K562 (cell line): Measurements from ENCODE around the gene MBNL1. TPM values are rescaled to one million over a fixed set of nuclear protein-coding genes. Genes with fewer than 3 reads are reported as not detected.

Experiments used
- BCLAF1 ChIP-seq, 2 experiments: fragments of 450-650 bp in 1 of 2; IDR thresholded peaks; 2 replicates each; pipeline ENCODE4 v1.6.1; 2011 to 2017; ENCODE audit warnings: low read depth in 2 of 2, antibody characterized with exemption in 1 of 2, borderline replicate concordance in 1 of 2, low read length in 1 of 2, mild to moderate bottlenecking in 1 of 2, mixed read lengths in 1 of 2; ENCODE audit not compliant: control insufficient read depth in 1 of 2
- HES1 ChIP-seq: fragments of 450-650 bp; IDR thresholded peaks from 2 replicates; pipeline ENCODE4 v1.6.1; 2016; ENCODE audit warnings: low read depth, mild to moderate bottlenecking, moderate library complexity
- JUN ChIP-seq, 2 experiments: sonication (generic) in 1 of 2; formaldehyde crosslinking in 1 of 2; IDR thresholded peaks; 2 replicates each; pipeline versions ENCODE4 v1.6.1 to v1.8.0; 2012 to 2022; ENCODE audit warnings: borderline replicate concordance in 2 of 2, mild to moderate bottlenecking in 2 of 2, improper control_type of control experiment in 1 of 2, low read depth in 1 of 2, low read length in 1 of 2, missing genetic modification reagents in 1 of 2
- LCOR ChIP-seq: sonication (generic); formaldehyde crosslinking; IDR thresholded peaks from 2 replicates; pipeline ENCODE4 v1.8.0; 2022; ENCODE audit warnings: mild to moderate bottlenecking, missing genetic modification reagents
- MEIS2 ChIP-seq: fragments of 450-650 bp; IDR thresholded peaks from 2 replicates; pipeline ENCODE4 v1.6.1; 2014; ENCODE audit warnings: mild to moderate bottlenecking; ENCODE audit not compliant: partially characterized antibody
- POLR2AphosphoS5 ChIP-seq: IDR thresholded peaks from 2 replicates; pipeline ENCODE4 v1.6.1; 2011; ENCODE audit warnings: mild to moderate bottlenecking, low read depth, low read length, moderate library complexity; ENCODE audit not compliant: control insufficient read depth, insufficient read depth
- TAF9B ChIP-seq: fragments of 450-650 bp; IDR thresholded peaks from 2 replicates; pipeline ENCODE4 v1.6.1; 2018; ENCODE audit warnings: mild to moderate bottlenecking; ENCODE audit not compliant: partially characterized antibody
- TBL1XR1 ChIP-seq, 2 experiments: IDR thresholded peaks; 2 replicates each; pipeline ENCODE4 v1.6.1; 2012; ENCODE audit warnings: improper control_type of control experiment in 2 of 2, low read length in 2 of 2, mild to moderate bottlenecking in 1 of 2
- TEAD1 ChIP-seq, 2 experiments: fragments of 450-650 bp in 1 of 2; sonication (generic) in 1 of 2; formaldehyde crosslinking; IDR thresholded peaks; 2 replicates each; pipeline versions ENCODE4 v1.4.0 to v1.8.0; 2020 to 2022; ENCODE audit warnings: mild to moderate bottlenecking in 2 of 2, missing genetic modification reagents in 1 of 2
- ZBTB5 ChIP-seq: fragments of 450-650 bp; IDR thresholded peaks from 2 replicates; pipeline ENCODE4 v1.6.1; 2017; ENCODE audit warnings: antibody characterized with exemption
- ZNF583 ChIP-seq: fragments of 250-450 bp; sonication (Bioruptor Pico); IDR thresholded peaks from 2 replicates; pipeline ENCODE4 v1.4.0; 2020
- ZNF639 ChIP-seq, 2 experiments: fragments of 200-800 bp in 1 of 2; sonication (Bioruptor generic) in 1 of 2; sonication (generic) in 1 of 2; formaldehyde crosslinking in 1 of 2; IDR thresholded peaks in 1 of 2; conservative IDR thresholded peaks in 1 of 2; 2 replicates each; pipeline versions ENCODE4 v1.5.0 to v1.6.1; 2016 to 2020; ENCODE audit warnings: missing compliant biosample characterization in 1 of 2, missing genetic modification characterization in 1 of 2, missing genetic modification reagents in 1 of 2
- polyA plus RNA-seq, 8 experiments: library from polyadenylated mRNA; depleted of rRNA in 4 of 8; stranded (reverse) in 5 of 8; unstranded in 3 of 8; fragments of >200 nt; fragmentation: Nextera tagmentation in 2 of 8; fragmentation: Illumina TruSeq in 1 of 8; extraction: Ambion mirVana in 2 of 8; extraction: Trizol in 1 of 8; gene quantifications; 2 replicates each; pipeline versions ENCODE4 v1.2.1 to v1.2.3, GENCODE V29; 2011 to 2014; ENCODE audit warnings: inconsistent platforms in 1 of 8, missing spikeins in 1 of 8
- total RNA-seq, 7 experiments: library from RNA; depleted of rRNA in 6 of 7; stranded (reverse); fragments of >200 nt in 6 of 7; fragmentation: Illumina TruSeq in 2 of 7; extraction: Trizol in 2 of 7; gene quantifications; 2 replicates each; pipeline versions ENCODE4 v1.2.1 to v1.2.3, GENCODE V29; 2011 to 2021; ENCODE audit warnings: low replicate concordance in 1 of 7
- TF ChIP-seq, protein P1 (sequence below): fragments of 250-450 bp; sonication (Bioruptor Pico); IDR thresholded peaks from 2 replicates; pipeline ENCODE4 v1.4.0; 2020; ENCODE audit warnings: mild to moderate bottlenecking, moderate library complexity

Gene MBNL1
- total and polyA plus RNA-seq, 9 of the 15 experiments (the other 6 are each of a cell fraction or from before 2014, with no cell fraction given): 70.3 to 243 (median 220) TPM

DNA sequence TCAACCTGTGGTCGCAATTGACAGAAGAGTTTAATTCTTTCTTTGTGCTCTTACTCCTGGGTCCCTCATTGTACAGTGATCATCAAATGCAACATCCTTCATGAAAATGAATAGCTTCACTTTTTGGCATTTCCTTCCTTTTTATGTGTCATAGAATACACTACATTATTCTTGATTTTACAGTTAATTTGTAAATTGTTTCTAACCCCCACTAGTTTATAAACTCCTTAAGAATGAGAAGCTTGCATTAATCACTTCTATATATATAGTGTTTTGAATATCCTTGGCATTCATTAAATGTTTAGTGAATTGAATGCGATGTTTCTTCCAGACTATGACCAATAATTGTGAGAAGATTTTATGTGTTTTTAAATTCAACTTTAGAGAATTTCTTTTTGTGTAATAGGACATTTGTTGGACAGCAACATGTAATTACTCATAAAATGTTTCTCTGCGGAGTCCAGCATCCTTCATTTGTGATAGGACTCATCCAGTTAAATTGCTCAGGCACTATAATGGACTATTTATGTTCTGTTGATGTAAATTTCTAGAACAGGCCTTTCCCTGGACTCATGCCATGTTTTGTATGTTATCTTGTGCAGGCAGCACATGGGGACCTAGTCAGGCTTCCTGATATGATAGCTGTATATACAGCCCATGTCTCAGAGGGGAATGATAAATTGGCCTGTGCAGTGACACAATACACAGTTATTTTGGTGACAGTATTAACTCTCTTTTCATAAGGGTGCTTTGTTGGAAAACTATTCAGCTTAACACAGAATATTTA is 51.3 kb downstream of the MBNL1 start (continued):
- TF ChIP-seq BCLAF1 (IDR thresholded peaks at IDR 0.05; ENCODE audit: borderline replicate concordance in 1 of 2, control insufficient read depth in 1 of 2, low read depth in 2 of 2, low read length in 1 of 2) (peak in 1 of 2 experiments; percentile 65; a peak in 1 of 4 replicates), LCOR (CRISPR knock-in tag) (peak; percentile 81), TBL1XR1 (IDR thresholded peaks at IDR 0.05; ENCODE audit: low read length in 2 of 2) (peak; percentile 45 to 96; a peak in 2 of 4 replicates), TEAD1 (CRISPR knock-in tag; IDR thresholded peaks at IDR 0.05) (0 out of 4 replicates have a peak, but pooled peaks have one; percentile 7 to 44), MEIS2 (peak; percentile 100), ZNF583 (CRISPR knock-in tag) (no peak), JUN (IDR thresholded peaks at IDR 0.05; ENCODE audit: borderline replicate concordance, low read depth, low read length) (peak; percentile 64; the same call in 1 of the 2 replicates), JUN (CRISPR knock-in tag; IDR thresholded peaks at IDR 0.05; ENCODE audit: borderline replicate concordance) (no peak), ZBTB5 (no peak), POLR2AphosphoS5 (peak; percentile 98), ZNF639 (CRISPR knock-in tag; conservative IDR thresholded peaks at IDR 0.05 in 1 of 2, IDR thresholded peaks at IDR 0.05 in 1 of 2) (peak in 1 of 2 experiments; percentile 64; a peak in 1 of 4 replicates), HES1 (no peak), TAF9B (peak; percentile 40)
- TF ChIP-seq, protein P1, sequence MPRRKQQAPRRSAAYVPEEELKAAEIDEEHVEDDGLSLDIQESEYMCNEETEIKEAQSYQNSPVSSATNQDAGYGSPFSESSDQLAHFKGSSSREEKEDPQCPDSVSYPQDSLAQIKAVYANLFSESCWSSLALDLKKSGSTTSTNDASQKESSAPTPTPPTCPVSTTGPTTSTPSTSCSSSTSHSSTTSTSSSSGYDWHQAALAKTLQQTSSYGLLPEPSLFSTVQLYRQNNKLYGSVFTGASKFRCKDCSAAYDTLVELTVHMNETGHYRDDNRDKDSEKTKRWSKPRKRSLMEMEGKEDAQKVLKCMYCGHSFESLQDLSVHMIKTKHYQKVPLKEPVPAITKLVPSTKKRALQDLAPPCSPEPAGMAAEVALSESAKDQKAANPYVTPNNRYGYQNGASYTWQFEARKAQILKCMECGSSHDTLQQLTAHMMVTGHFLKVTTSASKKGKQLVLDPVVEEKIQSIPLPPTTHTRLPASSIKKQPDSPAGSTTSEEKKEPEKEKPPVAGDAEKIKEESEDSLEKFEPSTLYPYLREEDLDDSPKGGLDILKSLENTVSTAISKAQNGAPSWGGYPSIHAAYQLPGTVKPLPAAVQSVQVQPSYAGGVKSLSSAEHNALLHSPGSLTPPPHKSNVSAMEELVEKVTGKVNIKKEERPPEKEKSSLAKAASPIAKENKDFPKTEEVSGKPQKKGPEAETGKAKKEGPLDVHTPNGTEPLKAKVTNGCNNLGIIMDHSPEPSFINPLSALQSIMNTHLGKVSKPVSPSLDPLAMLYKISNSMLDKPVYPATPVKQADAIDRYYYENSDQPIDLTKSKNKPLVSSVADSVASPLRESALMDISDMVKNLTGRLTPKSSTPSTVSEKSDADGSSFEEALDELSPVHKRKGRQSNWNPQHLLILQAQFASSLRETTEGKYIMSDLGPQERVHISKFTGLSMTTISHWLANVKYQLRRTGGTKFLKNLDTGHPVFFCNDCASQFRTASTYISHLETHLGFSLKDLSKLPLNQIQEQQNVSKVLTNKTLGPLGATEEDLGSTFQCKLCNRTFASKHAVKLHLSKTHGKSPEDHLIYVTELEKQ (CRISPR knock-in tag): no peak
